NCI-H1417 (cell line): Measurements from ENCODE around the gene RBMXL3.
"Not testable (repeated sequence)": the region's sequence is repeated elsewhere in the genome, so short reads cannot be mapped to it uniquely, and the experiment has no call there.

Source experiments
- DNase-seq, 3 experiments: peaks; one replicate each; lab custom pipeline; 2025; lab: John Stamatoyannopoulos, UW

Gene RBMXL3

DNA sequence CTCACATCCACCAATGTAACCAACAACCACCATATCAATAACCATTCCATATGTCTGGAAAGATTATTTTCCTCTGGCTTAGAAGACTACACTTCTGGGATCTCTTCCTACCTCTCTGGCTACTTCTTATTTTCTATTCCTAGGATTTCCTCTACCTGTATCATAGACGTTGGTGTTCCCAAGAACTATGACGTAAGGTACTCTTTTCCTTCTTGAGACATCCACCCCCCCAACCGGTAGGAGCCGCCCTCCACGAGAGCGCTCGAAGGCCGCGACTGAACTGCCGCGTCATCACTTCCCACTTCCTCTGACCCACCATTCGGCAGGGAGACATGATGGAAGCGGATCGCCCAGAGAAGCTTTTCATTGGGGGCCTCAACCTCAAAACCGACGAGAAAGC is at the start of gene RBMXL3:
Gene RBMXL3 (plus strand): TSS at position 301 of the 400 bp plus-strand sequence. CDS start 32 bp downstream, at position 333.
- no peak for DNase-seq

DNA sequence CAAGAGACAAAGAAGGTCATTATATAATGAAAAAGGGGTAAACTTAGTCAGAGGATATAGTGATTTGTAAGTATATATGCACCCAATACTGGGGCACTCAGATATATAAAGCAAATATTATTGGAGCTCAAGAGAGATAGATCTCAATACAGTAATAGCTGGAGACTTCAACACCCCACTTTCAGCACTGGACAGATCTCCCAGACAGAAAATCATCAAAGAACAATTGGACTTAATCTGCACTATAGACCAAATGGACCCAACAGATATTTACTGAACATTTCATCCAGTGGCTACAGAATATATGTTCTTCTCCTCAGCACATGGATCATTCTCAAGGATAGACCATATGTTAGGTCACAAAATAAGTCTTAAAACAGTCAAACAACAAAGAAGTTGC is 47.2 kb upstream of the RBMXL3 start:
- DNase-seq, result no peak

- DNase-seq, result peak in 1 of 3 experiments; percentile 51
These were observed 42.0 kb upstream of the RBMXL3 start for GRCh38 chrX:115147220-115147619.

DNA sequence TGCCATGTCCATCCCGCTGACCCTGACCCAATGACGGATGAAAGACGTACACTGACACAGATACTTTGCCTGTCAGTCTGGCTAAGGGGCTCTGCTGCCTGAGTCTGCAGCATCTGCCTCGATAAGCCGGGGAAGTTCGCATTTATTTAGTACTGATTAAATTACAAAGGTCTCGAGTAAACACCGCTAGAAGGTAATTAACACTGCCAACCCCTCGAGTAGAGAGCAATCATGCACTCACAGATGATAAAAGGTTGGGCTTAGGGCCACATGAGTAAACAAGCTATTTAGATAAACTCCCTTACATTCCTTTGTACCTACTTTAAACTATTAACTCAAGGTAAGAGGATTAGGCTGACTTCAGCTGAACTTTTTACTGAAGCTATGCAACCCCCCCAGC is 16.0 kb upstream of the RBMXL3 start:
- DNase-seq, result no peak

GRCh38 chrX:115174548-115174947 is 14.7 kb upstream of the RBMXL3 start:
- no peak for DNase-seq

DNA sequence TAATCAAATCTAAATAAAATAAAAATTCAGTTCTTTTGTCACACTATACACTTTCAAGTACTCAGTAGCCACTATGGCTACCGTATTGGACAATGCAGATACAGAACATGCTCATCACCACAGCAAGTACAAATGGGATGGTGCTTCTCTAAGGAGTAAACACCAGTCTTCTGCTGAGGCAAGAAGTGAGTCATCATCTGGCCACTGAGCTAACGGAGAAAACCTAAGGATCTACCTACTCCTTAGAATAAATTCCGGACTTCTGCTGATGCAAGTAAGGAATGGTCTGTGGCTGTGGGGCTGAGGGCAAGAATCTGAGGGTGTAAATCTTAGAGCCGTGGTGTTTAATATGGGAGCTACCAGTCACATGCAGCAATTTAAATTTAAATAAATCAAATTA is 11.3 kb upstream of the RBMXL3 start:
- no peak for DNase-seq

- DNase-seq, result no peak
These were observed 10.7 kb upstream of the RBMXL3 start for GRCh38 chrX:115178473-115178872.

GRCh38 chrX:115183980-115184379 is 5.2 kb upstream of the RBMXL3 start:
- DNase-seq, result no peak

GRCh38 chrX:115189646-115190635 is 731 bp downstream of the RBMXL3 start:
- no peak for DNase-seq

DNA sequence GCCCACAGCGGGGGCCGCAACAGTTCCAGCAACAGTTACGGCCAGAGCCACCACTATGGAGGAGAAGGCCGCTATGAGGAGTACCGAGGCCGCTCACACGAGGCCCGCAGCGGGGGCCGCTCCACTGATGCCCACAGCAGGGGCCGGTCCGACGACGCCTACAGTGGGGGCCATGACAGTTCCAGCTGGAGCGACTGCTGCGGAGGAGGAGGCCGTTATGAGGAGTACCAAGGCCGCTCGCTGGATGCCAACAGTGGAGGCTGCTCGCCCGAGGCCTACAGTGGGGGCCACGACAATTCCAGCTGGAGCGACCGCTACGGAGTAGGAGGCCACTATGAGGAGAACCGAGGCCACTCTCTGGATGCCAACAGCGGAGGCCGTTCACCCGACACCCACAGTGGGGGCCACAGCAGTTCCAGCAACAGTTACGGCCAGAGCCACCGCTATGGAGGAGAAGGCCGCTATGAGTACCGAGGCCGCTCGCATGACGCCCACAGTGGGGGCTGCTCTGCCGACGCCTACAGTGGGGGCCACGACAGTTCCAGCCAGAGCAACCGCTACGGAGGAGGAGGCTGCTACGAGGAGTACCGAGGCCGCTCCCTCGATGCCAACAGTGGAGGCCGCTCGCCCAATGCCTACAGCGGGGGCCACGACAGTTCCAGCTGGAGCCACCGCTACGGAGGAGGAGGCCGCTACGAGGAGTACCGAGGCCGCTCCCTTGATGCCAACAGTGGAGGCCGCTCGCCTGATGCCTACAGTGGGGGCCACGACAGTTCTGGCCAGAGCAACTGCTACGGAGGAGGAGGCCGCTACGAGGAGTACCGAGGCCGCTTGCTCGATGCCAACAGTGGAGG is 1.7 kb downstream of the RBMXL3 start:
- no peak for DNase-seq

DNA sequence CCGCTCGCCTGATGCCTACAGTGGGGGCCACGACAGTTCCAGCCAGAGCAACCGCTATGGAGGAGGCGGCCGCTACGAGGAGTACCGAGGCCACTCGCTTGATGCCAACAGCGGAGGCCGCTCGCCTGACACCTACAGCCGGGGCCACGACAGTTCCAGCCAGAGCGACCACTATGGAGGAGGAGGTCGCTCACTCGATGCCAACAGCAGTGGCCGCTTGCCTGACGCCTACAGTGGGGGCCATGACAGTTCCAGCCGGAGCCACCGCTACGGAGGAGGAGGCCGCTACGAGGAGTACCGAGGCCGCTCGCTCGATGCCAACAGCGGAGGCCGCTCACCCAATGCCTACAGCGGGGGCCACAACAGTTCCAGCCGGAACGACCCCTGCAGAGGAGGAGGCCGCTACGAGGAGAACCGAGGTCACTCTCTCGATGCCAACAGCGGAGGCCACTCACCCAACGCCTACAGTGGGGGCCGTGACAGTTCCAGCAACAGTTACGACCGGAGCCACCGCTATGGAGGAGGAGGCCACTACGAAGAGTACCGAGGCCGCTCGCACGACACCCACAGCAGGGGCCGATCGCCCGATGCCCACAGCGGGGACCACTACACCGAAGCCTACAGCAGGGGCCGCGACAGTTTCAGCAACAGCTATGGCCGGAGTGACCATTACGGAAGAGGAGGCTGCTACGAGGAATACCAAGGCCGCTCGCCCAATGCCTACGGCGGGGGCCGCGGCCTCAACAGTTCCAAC is 2.5 kb downstream of the RBMXL3 start:
- no peak for DNase-seq

DNA sequence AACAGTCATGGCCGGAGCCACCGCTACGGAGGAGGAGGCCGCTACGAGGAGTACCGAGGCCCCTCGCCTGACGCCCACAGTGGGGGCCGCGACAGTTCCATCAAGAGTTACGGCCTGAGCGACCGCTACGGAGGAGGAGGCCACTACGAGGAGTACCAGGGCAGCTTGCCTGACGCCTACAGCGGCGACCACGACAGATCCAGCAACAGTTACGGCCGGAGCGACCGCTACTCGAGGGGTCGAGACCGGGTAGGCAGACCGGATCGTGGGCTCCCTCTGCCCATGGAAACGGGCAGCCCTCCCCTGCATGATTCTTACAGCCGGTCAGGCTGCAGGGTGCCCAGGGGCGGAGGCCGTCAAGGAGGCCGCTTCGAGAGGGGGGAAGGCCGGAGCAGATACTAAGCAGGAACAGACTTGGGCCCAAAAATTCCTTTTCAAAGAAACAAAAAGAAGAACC is 3.1 kb downstream of the RBMXL3 start:
- DNase-seq, result no peak

DNA sequence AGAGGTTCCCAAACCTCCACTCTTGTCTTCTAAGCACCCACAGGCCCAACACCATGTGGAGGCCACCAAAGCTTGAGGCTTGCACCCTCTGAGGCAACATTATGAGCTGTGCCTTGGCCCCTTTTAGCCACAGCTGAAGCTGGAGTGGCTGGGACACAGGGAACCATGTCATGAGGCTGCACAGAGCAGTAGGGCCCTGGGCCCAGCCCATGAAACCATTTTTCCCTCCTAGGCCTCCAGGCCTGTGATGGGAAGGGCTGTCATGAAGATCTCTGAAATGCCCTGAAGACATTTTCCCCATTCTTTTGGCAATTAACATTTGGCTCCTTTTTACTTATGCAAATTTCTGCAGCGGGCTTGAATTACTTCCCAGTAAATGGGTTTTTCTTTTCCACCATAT is 14.8 kb downstream of the RBMXL3 start:
- DNase-seq, result no peak

- not testable (repeated sequence) for DNase-seq
These were observed 20.3 kb downstream of the RBMXL3 start for GRCh38 chrX:115209547-115209946.

GRCh38 chrX:115214151-115214550 is 24.9 kb downstream of the RBMXL3 start:
- DNase-seq, result no peak

GRCh38 chrX:115214605-115215004 is 25.4 kb downstream of the RBMXL3 start:
- DNase-seq, result no peak

GRCh38 chrX:115217346-115217745 is 28.1 kb downstream of the RBMXL3 start:
- DNase-seq, result not testable (repeated sequence)

GRCh38 chrX:115226929-115227328 is 37.7 kb downstream of the RBMXL3 start:
- DNase-seq, result peak; percentile 10 to 72 (median 38)

GRCh38 chrX:115229337-115230003 is 40.3 kb downstream of the RBMXL3 start:
- DNase-seq, result peak in 2 of 3 experiments; percentile 32 to 75

- DNase-seq, result peak in 1 of 3 experiments; percentile 49
These were observed 43.8 kb downstream of the RBMXL3 start for GRCh38 chrX:115232933-115233496.
